K562 (cell line): Measurements from ENCODE around the gene SLC39A3. TPM values are rescaled to one million over a fixed set of nuclear protein-coding genes. Genes with fewer than 3 reads are reported as not detected.

ENCODE experiments used
- ATAC-seq: fragments of 200-7000 bp; cut with Tn5 transposase; 3 replicates; pipeline ENCODE4 v1.9.1; 2020; ENCODE audit warnings: moderate library complexity
- BruUV-seq: library from RNA; stranded (reverse); fragments of 400-500 nt; replicated peaks from 2 replicates; lab custom pipeline; 2021; lab: Mats Ljungman, UMichigan
- CTCF ChIA-PET: fragments of 300-600 bp; formaldehyde crosslinking; extraction: SDS; loops from one replicate; lab custom pipeline; 2021; ENCODE audit warnings: low intra/inter-chr PET ratio; lab: Yijun Ruan, JAX
- POLR2A ChIA-PET: fragments of 300-600, 350-650 bp; sonication (Branson Sonifier 250); formaldehyde crosslinking; extraction: SDS; loops from one replicate; lab custom pipeline; 2021; ENCODE audit warnings: antibody characterized with exemption, inconsistent platforms; lab: Yijun Ruan, JAX
- DNase-seq, 4 experiments: peaks; one replicate each; pipeline versions ENCODE4 v3.0.0 to v3.0.0-alpha.2; 2011 to 2018; ENCODE audit warnings: low spot score in 3 of 4, mixed read lengths in 3 of 4; ENCODE audit errors: extremely low read depth in 1 of 4
- FAIRE-seq: peaks from 2 replicates; lab custom pipeline; 2011; peaks lifted over from hg19 to GRCh38; lab: Jason Lieb, UNC
- H2AFZ ChIP-seq: 2 replicates; pipeline ENCODE4 v1.6.0; 2011; ENCODE audit warnings: low read depth, low read length, control low read depth, inconsistent platforms
- H3K27ac ChIP-seq: fragments of 200-600 bp; 3 replicates; pipeline ENCODE4 v1.8.0; 2011; ENCODE audit warnings: low read depth, mild to moderate bottlenecking, control low read depth, inconsistent platforms, low read length, moderate library complexity, mixed read lengths; ENCODE audit errors: extremely low read depth
- H3K27me3 ChIP-seq, 2 experiments: fragments of 300-600 bp in 1 of 2; 2 replicates in 1 of 2; 3 replicates in 1 of 2; pipeline versions ENCODE4 v1.6.0 to v1.8.0; 2011; ENCODE audit warnings: inconsistent platforms in 2 of 2, low read length in 2 of 2, mild to moderate bottlenecking in 1 of 2, mixed read lengths in 1 of 2, moderate library complexity in 1 of 2; ENCODE audit not compliant: control insufficient read depth in 2 of 2, insufficient read depth in 2 of 2
- H3K36me3 ChIP-seq: fragments of 300-600 bp; 3 replicates; pipeline ENCODE4 v1.8.0; 2011; ENCODE audit warnings: mild to moderate bottlenecking, low read length, inconsistent platforms; ENCODE audit not compliant: control insufficient read depth, insufficient read depth
- H3K4me1 ChIP-seq, 2 experiments: fragments of 200-600 bp in 1 of 2; replicated peaks in 1 of 2; 2 replicates in 1 of 2; 3 replicates in 1 of 2; pipeline versions ENCODE4 v1.5.1 to v1.8.0; 2011; ENCODE audit warnings: inconsistent platforms in 2 of 2, low read length in 2 of 2, mild to moderate bottlenecking in 1 of 2, mixed read lengths in 1 of 2, moderate library complexity in 1 of 2; ENCODE audit not compliant: control insufficient read depth in 2 of 2, insufficient read depth in 2 of 2
- H3K4me2 ChIP-seq: 2 replicates; pipeline ENCODE4 v1.6.1; 2011; ENCODE audit warnings: low read length, control low read depth, inconsistent platforms, mixed read lengths; ENCODE audit not compliant: insufficient read depth
- H3K4me3 ChIP-seq: fragments of 200-600 bp; sonication (generic), shearing (Covaris generic); 2 replicates; pipeline ENCODE4 v1.5.1; 2016; ENCODE audit warnings: control low read depth, inconsistent platforms
- H3K79me2 ChIP-seq: fragments of 200-600 bp; 3 replicates; pipeline ENCODE4 v1.8.0; 2011; ENCODE audit warnings: low read length, inconsistent platforms; ENCODE audit not compliant: control insufficient read depth, insufficient read depth
- H3K9ac ChIP-seq, 2 experiments: 2 replicates each; pipeline versions ENCODE4 v1.6.0 to v1.6.1; 2011; ENCODE audit warnings: low read depth in 2 of 2, low read length in 2 of 2, control low read depth in 1 of 2, inconsistent platforms in 1 of 2, mild to moderate bottlenecking in 1 of 2, mixed read lengths in 1 of 2; ENCODE audit not compliant: insufficient read depth in 1 of 2
- H3K9me1 ChIP-seq: one replicate; pipeline ENCODE4 v1.6.0; 2011; ENCODE audit warnings: inconsistent platforms, mild to moderate bottlenecking, low read length, moderate library complexity; ENCODE audit not compliant: control insufficient read depth, insufficient read depth
- H3K9me3 ChIP-seq: replicated peaks from 2 replicates; pipeline ENCODE4 v1.5.1; 2011; ENCODE audit warnings: low read depth, low read length, inconsistent platforms; ENCODE audit not compliant: control insufficient read depth, insufficient read depth
- H4K20me1 ChIP-seq: replicated peaks from 2 replicates; pipeline ENCODE4 v1.6.1; 2011; ENCODE audit warnings: low read length, inconsistent platforms, mixed read lengths; ENCODE audit not compliant: control insufficient read depth, insufficient read depth
- BRD4 ChIP-seq: fragments of 200-600 bp; sonication (generic); IDR thresholded peaks from 2 replicates; pipeline ENCODE4 v1.6.1; 2017; ENCODE audit warnings: inconsistent platforms
- HIVEP1 ChIP-seq: fragments of 250-450 bp; sonication (Bioruptor Pico); IDR thresholded peaks from 2 replicates; pipeline ENCODE4 v1.4.0; 2020; ENCODE audit warnings: mild to moderate bottlenecking
- HNRNPK ChIP-seq: fragments of 200-400 bp; formaldehyde crosslinking; IDR thresholded peaks from one replicate; pipeline ENCODE4 v1.6.1; 2018; ENCODE audit warnings: mild to moderate bottlenecking, low read depth, low read length; ENCODE audit not compliant: poor library complexity, severe bottlenecking
- MECOM ChIP-seq: fragments of 250-450 bp; sonication (Bioruptor Pico); IDR thresholded peaks from 2 replicates; pipeline ENCODE4 v1.8.0; 2022; ENCODE audit warnings: inconsistent platforms
- PHF21A ChIP-seq: fragments of 450-650 bp; IDR thresholded peaks from 2 replicates; pipeline ENCODE4 v1.6.1; 2017; ENCODE audit warnings: low read depth, borderline replicate concordance
- ZNF324 ChIP-seq: fragments of 250-450 bp; sonication (Bioruptor Pico); IDR thresholded peaks from 2 replicates; pipeline ENCODE4 v1.4.0; 2020; ENCODE audit warnings: mild to moderate bottlenecking
- ZNF740 ChIP-seq, 3 experiments: fragments of 200-800 bp in 1 of 3; sonication (Bioruptor generic) in 1 of 3; sonication (generic) in 1 of 3; formaldehyde crosslinking in 1 of 3; IDR thresholded peaks; 2 replicates each; pipeline versions ENCODE4 v1.6.1 to v1.8.0; 2016 to 2022; ENCODE audit warnings: mild to moderate bottlenecking in 2 of 3, missing compliant biosample characterization in 2 of 3, missing genetic modification characterization in 2 of 3, missing genetic modification reagents in 1 of 3
- ZNF780A ChIP-seq: fragments of 250-450 bp; sonication (Bioruptor Pico); IDR thresholded peaks from 2 replicates; pipeline ENCODE4 v1.5.0; 2021; ENCODE audit warnings: mild to moderate bottlenecking
- WGBS: fragments of 100-300 bp; shearing (Covaris generic); methylation state at CpG from one replicate; pipeline ENCODE4 v1.1.6; 2016; ENCODE audit warnings: low coverage, mixed read lengths; ENCODE audit not compliant: insufficient coverage; ENCODE audit errors: missing lambda C conversion rate; 5-methylcytosine and 5-hydroxymethylcytosine counted together
- in situ Hi-C: fragments of 300-500 bp; cut with MboI; formaldehyde crosslinking; loops from 4 replicates; pipeline ENCODE4 v1.15.0; 2018; ENCODE audit warnings: inconsistent platforms, mixed read lengths
- intact Hi-C: fragments of 100-400 bp; cut with micrococcal nuclease; formaldehyde crosslinking; loops from 2 replicates; pipeline ENCODE4 v1.14.2; 2022
- polyA plus RNA-seq, 8 experiments: library from polyadenylated mRNA; depleted of rRNA in 4 of 8; stranded (reverse) in 5 of 8; unstranded in 3 of 8; fragments of >200 nt; fragmentation: Nextera tagmentation in 2 of 8; fragmentation: Illumina TruSeq in 1 of 8; extraction: Ambion mirVana in 2 of 8; extraction: Trizol in 1 of 8; gene quantifications; 2 replicates each; pipeline versions ENCODE4 v1.2.1 to v1.2.3, GENCODE V29; 2011 to 2014; ENCODE audit warnings: inconsistent platforms in 1 of 8, missing spikeins in 1 of 8
- total RNA-seq, 7 experiments: library from RNA; depleted of rRNA in 6 of 7; stranded (reverse); fragments of >200 nt in 6 of 7; fragmentation: Illumina TruSeq in 2 of 7; extraction: Trizol in 2 of 7; gene quantifications; 2 replicates each; pipeline versions ENCODE4 v1.2.1 to v1.2.3, GENCODE V29; 2011 to 2021; ENCODE audit warnings: low replicate concordance in 1 of 7
- TF ChIP-seq, protein P1 (sequence below): fragments of 450-650 bp; IDR thresholded peaks from 2 replicates; pipeline ENCODE4 v1.6.1; 2016; ENCODE audit warnings: low read depth, mild to moderate bottlenecking, moderate library complexity
- TF ChIP-seq, protein P2 (sequence below), 2 experiments: fragments of 450-650 bp; formaldehyde crosslinking in 1 of 2; IDR thresholded peaks; 2 replicates each; pipeline versions ENCODE4 v1.4.0 to v1.6.1; 2014 to 2020; ENCODE audit warnings: mild to moderate bottlenecking in 2 of 2, borderline replicate concordance in 1 of 2, low read depth in 1 of 2

Gene SLC39A3
- total and polyA plus RNA-seq, 9 of the 15 experiments (the other 6 are each of a cell fraction or from before 2014, with no cell fraction given) = 2.3 to 215 (median 127) TPM

- ChIA-PET POLR2A (interaction anchor here (0.8 to 2.6 kb wide), 5 partner anchors 9 to 13 kb away, joined by 4 to 12 read pairs (median 5); partner anchors contain the start of gene SGTA), CTCF (no interaction called here)
- no peak overlapping the region for H3K4me2 ChIP-seq
- no peaks in the 10 kb centered on the region for H3K9me1 ChIP-seq
- intact Hi-C loops (no loop called here), in situ Hi-C loops (no loop called here)
- FAIRE-seq = no peak
- 94% methylated on average over 21 of the region's 40 CpGs for WGBS
- H3K9ac ChIP-seq = peak overlapping the region in 1 of 2 experiments; percentile 68; a peak in 1 of 4 replicates
- H3K4me3 ChIP-seq = no peak overlapping the region
- H3K9me3 ChIP-seq = no peaks in the 10 kb centered on the region
- no peaks in the 10 kb centered on the region for H3K27me3 ChIP-seq
- no peak overlapping the region for H3K27ac ChIP-seq
- H3K36me3 ChIP-seq = peaks cover 76% of the 10 kb centered on the region; the same call in 2 of the 3 replicates
- peaks cover 0 to 51% of the 10 kb centered on the region in 2 experiments; a peak in 3 of 5 replicates for H3K4me1 ChIP-seq
- ATAC-seq = no peak
- H3K79me2 ChIP-seq = peaks cover 61% of the 10 kb centered on the region
- H4K20me1 ChIP-seq = peaks cover 22% of the 10 kb centered on the region
- no TSS peak for BruUV-seq
- H2AFZ ChIP-seq = no peak overlapping the region
- DNase-seq = no peak
- TF ChIP-seq, protein P1, sequence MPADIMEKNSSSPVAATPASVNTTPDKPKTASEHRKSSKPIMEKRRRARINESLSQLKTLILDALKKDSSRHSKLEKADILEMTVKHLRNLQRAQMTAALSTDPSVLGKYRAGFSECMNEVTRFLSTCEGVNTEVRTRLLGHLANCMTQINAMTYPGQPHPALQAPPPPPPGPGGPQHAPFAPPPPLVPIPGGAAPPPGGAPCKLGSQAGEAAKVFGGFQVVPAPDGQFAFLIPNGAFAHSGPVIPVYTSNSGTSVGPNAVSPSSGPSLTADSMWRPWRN = no peak
- TF ChIP-seq HIVEP1 = no peak
- TF ChIP-seq HNRNPK = no peak
- TF ChIP-seq ZNF780A (CRISPR knock-in tag) = no peak
- no peak for TF ChIP-seq ZNF740 (CRISPR knock-in tag; IDR thresholded peaks at IDR 0.05)
- TF ChIP-seq ZNF740 (tag; IDR thresholded peaks at IDR 0.05) = no peak
- TF ChIP-seq, protein P2, sequence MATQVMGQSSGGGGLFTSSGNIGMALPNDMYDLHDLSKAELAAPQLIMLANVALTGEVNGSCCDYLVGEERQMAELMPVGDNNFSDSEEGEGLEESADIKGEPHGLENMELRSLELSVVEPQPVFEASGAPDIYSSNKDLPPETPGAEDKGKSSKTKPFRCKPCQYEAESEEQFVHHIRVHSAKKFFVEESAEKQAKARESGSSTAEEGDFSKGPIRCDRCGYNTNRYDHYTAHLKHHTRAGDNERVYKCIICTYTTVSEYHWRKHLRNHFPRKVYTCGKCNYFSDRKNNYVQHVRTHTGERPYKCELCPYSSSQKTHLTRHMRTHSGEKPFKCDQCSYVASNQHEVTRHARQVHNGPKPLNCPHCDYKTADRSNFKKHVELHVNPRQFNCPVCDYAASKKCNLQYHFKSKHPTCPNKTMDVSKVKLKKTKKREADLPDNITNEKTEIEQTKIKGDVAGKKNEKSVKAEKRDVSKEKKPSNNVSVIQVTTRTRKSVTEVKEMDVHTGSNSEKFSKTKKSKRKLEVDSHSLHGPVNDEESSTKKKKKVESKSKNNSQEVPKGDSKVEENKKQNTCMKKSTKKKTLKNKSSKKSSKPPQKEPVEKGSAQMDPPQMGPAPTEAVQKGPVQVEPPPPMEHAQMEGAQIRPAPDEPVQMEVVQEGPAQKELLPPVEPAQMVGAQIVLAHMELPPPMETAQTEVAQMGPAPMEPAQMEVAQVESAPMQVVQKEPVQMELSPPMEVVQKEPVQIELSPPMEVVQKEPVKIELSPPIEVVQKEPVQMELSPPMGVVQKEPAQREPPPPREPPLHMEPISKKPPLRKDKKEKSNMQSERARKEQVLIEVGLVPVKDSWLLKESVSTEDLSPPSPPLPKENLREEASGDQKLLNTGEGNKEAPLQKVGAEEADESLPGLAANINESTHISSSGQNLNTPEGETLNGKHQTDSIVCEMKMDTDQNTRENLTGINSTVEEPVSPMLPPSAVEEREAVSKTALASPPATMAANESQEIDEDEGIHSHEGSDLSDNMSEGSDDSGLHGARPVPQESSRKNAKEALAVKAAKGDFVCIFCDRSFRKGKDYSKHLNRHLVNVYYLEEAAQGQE (IDR thresholded peaks at IDR 0.05; ENCODE audit: borderline replicate concordance) = no peak
- TF ChIP-seq, protein P2 (CRISPR knock-in tag; IDR thresholded peaks at IDR 0.05; ENCODE audit: low read depth) = no peak
- TF ChIP-seq ZNF324 (CRISPR knock-in tag) = no peak
- TF ChIP-seq BRD4 = no peak
- TF ChIP-seq MECOM = no peak
- no peak for TF ChIP-seq PHF21A
Observed at GRCh38 chr19:2770055-2771013, 30.5 kb upstream of the SLC39A3 start.
